GM23248 (cell line): ENCODE measurements around the gene CBFA2T2.

Source experiments
- EZH2 ChIP-seq: fragments of 200-600 bp; sonication (generic); IDR thresholded peaks from 2 replicates; pipeline ENCODE4 v1.6.1; 2018; ENCODE audit warnings: antibody characterized with exemption, mild to moderate bottlenecking; ENCODE audit not compliant: insufficient read depth, poor library complexity, severe bottlenecking
- EZH2phosphoT487 ChIP-seq: fragments of 200-600 bp; sonication (generic); IDR thresholded peaks from 2 replicates; pipeline ENCODE4 v1.6.1; 2018; ENCODE audit warnings: antibody characterized with exemption, moderate library complexity, mild to moderate bottlenecking, low read depth; ENCODE audit not compliant: insufficient read depth

DNA sequence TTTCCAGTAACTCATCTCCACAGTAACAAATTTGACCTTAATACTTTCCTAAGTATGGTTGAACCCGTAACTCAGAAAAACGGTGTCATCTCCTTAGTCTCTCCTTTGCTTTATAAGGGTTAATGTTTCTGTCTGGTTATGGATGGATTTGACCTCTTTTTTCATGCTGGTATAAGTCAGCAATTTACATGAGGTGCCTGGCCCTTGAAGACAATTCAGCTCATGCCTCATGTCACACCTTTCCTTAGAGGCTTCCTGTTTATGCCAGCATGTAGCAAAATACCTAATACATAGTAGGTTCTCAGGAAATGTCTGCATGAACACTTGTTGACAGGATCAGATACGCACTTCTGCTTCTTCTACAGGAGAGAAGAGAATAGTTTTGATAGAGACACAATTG, 134.5 kb downstream of the CBFA2T2 start:
- TF ChIP-seq EZH2 = no peak
- no peak for TF ChIP-seq EZH2phosphoT487
